ENCODE measurements around the gene CNTN5.

- TF ChIP-seq EZH2 (IDR thresholded peaks at IDR 0.05) = no peak
- TF ChIP-seq POLR2AphosphoS5 (IDR thresholded peaks at IDR 0.05; ENCODE audit: borderline replicate concordance, low read depth, low read length) = no peak
Observed at GRCh38 chr11:99911116-99911515, 890.4 kb downstream of the CNTN5 start.
